DOHH2 (cell line): ENCODE results near the gene EFNA5.

Source experiments
- H3F3A ChIP-seq: fragments of 200-600 bp; sonication (generic), shearing (Covaris generic); 2 replicates; pipeline ENCODE4 v1.6.0; 2016; ENCODE audit warnings: antibody characterized with exemption, mild to moderate bottlenecking; ENCODE audit not compliant: control insufficient read depth, insufficient read depth
- H3K27ac ChIP-seq: fragments of 200-600 bp; sonication (generic); 2 replicates; pipeline ENCODE4 v1.5.1; 2014; ENCODE audit warnings: low read depth, mild to moderate bottlenecking, low read length, moderate library complexity
- H3K27me3 ChIP-seq: fragments of 200-600 bp; sonication (generic); 2 replicates; pipeline ENCODE4 v1.6.1; 2014; ENCODE audit warnings: mild to moderate bottlenecking, low read length, mixed read lengths; ENCODE audit not compliant: control insufficient read depth
- H3K36me3 ChIP-seq: fragments of 200-600 bp; sonication (generic); 2 replicates; pipeline ENCODE4 v1.6.1; 2014; ENCODE audit warnings: mild to moderate bottlenecking, low read length, moderate library complexity, mixed read lengths; ENCODE audit not compliant: control insufficient read depth
- H3K4me1 ChIP-seq: fragments of 200-600 bp; sonication (generic); 2 replicates; pipeline ENCODE4 v1.6.1; 2014; ENCODE audit warnings: mild to moderate bottlenecking, low read length, mixed read lengths; ENCODE audit not compliant: control insufficient read depth
- H3K4me2 ChIP-seq: fragments of 200-600 bp; sonication (generic); 2 replicates; pipeline ENCODE4 v1.6.0; 2014; ENCODE audit warnings: mild to moderate bottlenecking, low read length, moderate library complexity
- H3K4me3 ChIP-seq: fragments of 200-600 bp; sonication (generic); 2 replicates; pipeline ENCODE4 v1.5.1; 2014; ENCODE audit warnings: mild to moderate bottlenecking, low read length, mixed read lengths
- H3K79me2 ChIP-seq: fragments of 200-600 bp; sonication (generic); 2 replicates; pipeline ENCODE4 v1.6.1; 2014; ENCODE audit warnings: mild to moderate bottlenecking, low read length, mixed read lengths; ENCODE audit not compliant: control insufficient read depth
- H3K9me2 ChIP-seq: fragments of 200-600 bp; sonication (generic); replicated peaks from 2 replicates; pipeline ENCODE4 v1.6.1; 2014; ENCODE audit warnings: mild to moderate bottlenecking, low read length, mixed read lengths; ENCODE audit not compliant: control insufficient read depth
- H3K9me3 ChIP-seq: fragments of 200-600 bp; sonication (generic); 2 replicates; pipeline ENCODE4 v1.6.1; 2014; ENCODE audit warnings: antibody characterized with exemption, low read length, mixed read lengths; ENCODE audit not compliant: control insufficient read depth, insufficient read depth
- H4K20me1 ChIP-seq: fragments of 200-600 bp; sonication (generic); 2 replicates; pipeline ENCODE4 v1.6.0; 2014; ENCODE audit warnings: low read depth, mild to moderate bottlenecking, antibody characterized with exemption, low read length, moderate library complexity; ENCODE audit not compliant: control insufficient read depth, insufficient read depth
- CTCF ChIP-seq: fragments of 200-600 bp; sonication (generic); IDR thresholded peaks from one replicate; pipeline ENCODE4 v1.5.1; 2014; ENCODE audit warnings: antibody characterized with exemption, mild to moderate bottlenecking, low read depth, low read length; ENCODE audit not compliant: poor library complexity, severe bottlenecking
- EZH2phosphoT487 ChIP-seq: fragments of 200-600 bp; sonication (generic); IDR thresholded peaks from 2 replicates; pipeline ENCODE4 v1.6.1; 2017; ENCODE audit warnings: borderline replicate concordance, mild to moderate bottlenecking, antibody characterized with exemption, low read length, moderate library complexity, mixed read lengths

EFNA5 gene

GRCh38 chr5:107518190-107518589 lies 152.5 kb downstream of the EFNA5 start:
- Histone ChIP-seq H3K27ac (no peak overlapping the region), H3K9me2 (no peaks in the 10 kb centered on the region), H3K4me3 (no peak overlapping the region), H3K4me1 (no peaks in the 10 kb centered on the region), H3F3A (no peaks in the 10 kb centered on the region), H3K79me2 (no peaks in the 10 kb centered on the region), H3K36me3 (peaks cover 5% of the 10 kb centered on the region), H4K20me1 (no peaks in the 10 kb centered on the region), H3K4me2 (no peak overlapping the region), H3K27me3 (no peaks in the 10 kb centered on the region), H3K9me3 (no peaks in the 10 kb centered on the region)
- TF ChIP-seq EZH2phosphoT487 (no peak), CTCF (no peak)

GRCh38 chr5:107517185-107518033 lies 153.3 kb downstream of the EFNA5 start:
- H3K79me2 ChIP-seq: no peaks in the 10 kb centered on the region
- H3K9me3 ChIP-seq: no peaks in the 10 kb centered on the region
- no peak for TF ChIP-seq CTCF
- TF ChIP-seq EZH2phosphoT487: no peak
- no peaks in the 10 kb centered on the region for H3F3A ChIP-seq
- H3K36me3 ChIP-seq: peaks cover 12% of the 10 kb centered on the region
- H3K27me3 ChIP-seq: no peaks in the 10 kb centered on the region
- no peak overlapping the region for H3K4me2 ChIP-seq
- no peaks in the 10 kb centered on the region for H3K9me2 ChIP-seq
- H4K20me1 ChIP-seq: no peaks in the 10 kb centered on the region
- H3K4me1 ChIP-seq: no peaks in the 10 kb centered on the region
- no peak overlapping the region for H3K4me3 ChIP-seq
- no peak overlapping the region for H3K27ac ChIP-seq

DNA sequence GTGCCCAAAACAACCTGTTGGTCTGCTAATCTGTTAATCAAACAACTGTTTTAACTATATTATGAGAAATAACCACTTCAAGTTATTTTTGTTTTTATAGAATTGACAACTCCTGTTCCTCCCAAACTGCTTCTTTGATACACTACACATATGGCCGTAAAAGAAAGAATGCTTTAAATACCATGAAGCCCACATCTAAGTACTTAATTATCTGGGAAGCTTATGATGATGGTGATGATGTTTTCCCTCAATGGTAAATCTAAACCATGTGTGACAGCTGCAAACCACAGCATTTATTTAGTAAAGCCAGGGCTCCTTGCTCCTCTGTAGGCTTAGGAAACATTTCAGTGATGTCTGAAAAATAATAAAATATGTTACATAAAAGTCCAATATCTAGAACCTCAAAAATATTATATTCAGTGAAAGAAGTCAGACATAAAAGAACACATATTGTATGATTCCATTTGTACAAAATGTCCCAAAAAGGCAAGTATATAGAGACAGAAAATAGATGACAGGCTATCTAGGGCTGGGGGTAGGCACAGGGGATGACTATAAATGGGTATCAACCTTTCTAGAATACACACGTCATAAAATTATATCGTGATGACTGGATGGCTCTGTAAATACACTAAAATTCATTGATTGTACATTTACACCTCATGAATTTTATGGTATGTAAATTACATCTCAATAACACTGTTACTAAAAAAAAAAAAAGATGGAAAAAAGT lies 154.1 kb downstream of the EFNA5 start:
- Histone ChIP-seq H3K4me3 (no peak overlapping the region), H3K4me1 (no peaks in the 10 kb centered on the region), H3F3A (no peaks in the 10 kb centered on the region), H3K27me3 (no peaks in the 10 kb centered on the region), H3K36me3 (peaks cover 13% of the 10 kb centered on the region), H3K4me2 (no peak overlapping the region), H3K27ac (no peak overlapping the region), H3K9me2 (no peaks in the 10 kb centered on the region), H4K20me1 (no peaks in the 10 kb centered on the region), H3K79me2 (no peaks in the 10 kb centered on the region), H3K9me3 (no peaks in the 10 kb centered on the region)
- TF ChIP-seq EZH2phosphoT487 (no peak), CTCF (no peak)
